HepG2 (cell line): ENCODE measurements around the gene PLAAT1.

Experiments used
- KLF16 ChIP-seq, 2 experiments: sonication (generic) in 1 of 2; formaldehyde crosslinking in 1 of 2; IDR thresholded peaks; 2 replicates each; pipeline versions ENCODE4 v1.6.1 to v1.8.0; 2016 to 2023; ENCODE audit warnings: missing genetic modification reagents in 2 of 2, missing compliant biosample characterization in 1 of 2
- NFE2L2 ChIP-seq: fragments of 150-350 bp; IDR thresholded peaks from 2 replicates; pipeline ENCODE4 v1.6.1; 2014; ENCODE audit warnings: low read length
- POLR2A ChIP-seq, 2 experiments: IDR thresholded peaks; 2 replicates each; pipeline ENCODE4 v1.6.1; 2011; ENCODE audit warnings: low read depth in 2 of 2, low read length in 2 of 2, mild to moderate bottlenecking in 1 of 2, moderate library complexity in 1 of 2; ENCODE audit not compliant: insufficient read depth in 1 of 2
- PREB ChIP-seq: sonication (generic); formaldehyde crosslinking; IDR thresholded peaks from 2 replicates; pipeline ENCODE4 v1.4.0; 2020; ENCODE audit warnings: missing genetic modification reagents
- ZBTB26 ChIP-seq: IDR thresholded peaks from 2 replicates; pipeline ENCODE4 v1.6.1; 2016; ENCODE audit warnings: missing compliant biosample characterization, missing genetic modification reagents, borderline replicate concordance

- no peak for TF ChIP-seq ZBTB26 (CRISPR knock-in tag)
- TF ChIP-seq KLF16 (CRISPR knock-in tag; IDR thresholded peaks at IDR 0.05) = no peak
- no peak for TF ChIP-seq POLR2A (IDR thresholded peaks at IDR 0.05; ENCODE audit: insufficient read depth in 1 of 2, low read depth in 2 of 2, low read length in 2 of 2)
- no peak for TF ChIP-seq PREB (CRISPR knock-in tag)
- no peak for TF ChIP-seq NFE2L2
These were observed 56.4 kb downstream of the PLAAT1 start for GRCh38 chr3:193297421-193297820.
